GM12892 (cell line): Measurements from ENCODE around the gene SH3RF3.

Source experiments
- DNase-seq: peaks from one replicate; pipeline ENCODE4 v3.0.0; 2011; ENCODE audit not compliant: insufficient read length
- FAIRE-seq: peaks from 2 replicates; lab custom pipeline; 2011; peaks lifted over from hg19 to GRCh38; lab: Jason Lieb, UNC
- POLR2A ChIP-seq: IDR thresholded peaks from 2 replicates; pipeline ENCODE4 v1.6.1; 2011; ENCODE audit warnings: low read depth, low read length, control low read depth
- POLR2AphosphoS5 ChIP-seq: IDR thresholded peaks from 2 replicates; pipeline ENCODE4 v1.6.1; 2011; ENCODE audit warnings: low read depth, low read length, control low read depth
- TAF1 ChIP-seq: IDR thresholded peaks from 2 replicates; pipeline ENCODE4 v1.6.1; 2011; ENCODE audit warnings: low read depth, mild to moderate bottlenecking, control low read depth, low read length, borderline replicate concordance

Gene SH3RF3

DNA sequence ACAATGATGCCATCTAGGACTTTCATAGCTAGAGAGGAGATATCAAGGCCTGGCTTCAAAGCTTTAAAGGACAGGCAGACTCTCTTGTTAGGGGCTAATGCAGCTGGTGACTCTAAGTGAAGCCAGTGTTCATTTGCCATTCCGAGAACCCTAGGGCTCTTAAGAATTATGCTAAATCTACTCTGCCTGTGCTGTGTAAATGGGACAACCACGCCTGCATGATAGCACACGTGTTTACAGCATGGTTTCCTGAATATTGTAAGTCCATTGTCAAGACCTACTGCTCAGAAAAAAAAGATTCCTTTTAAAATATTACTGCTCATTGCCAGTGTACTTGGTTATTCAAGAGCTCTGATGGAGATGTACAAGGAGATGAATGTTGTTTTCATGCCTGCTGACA, 296.4 kb downstream of the SH3RF3 start:
- FAIRE-seq (no peak), DNase-seq (no peak)
- no peak for TF ChIP-seq TAF1
- no peak for TF ChIP-seq POLR2AphosphoS5
- TF ChIP-seq POLR2A, result no peak

DNA sequence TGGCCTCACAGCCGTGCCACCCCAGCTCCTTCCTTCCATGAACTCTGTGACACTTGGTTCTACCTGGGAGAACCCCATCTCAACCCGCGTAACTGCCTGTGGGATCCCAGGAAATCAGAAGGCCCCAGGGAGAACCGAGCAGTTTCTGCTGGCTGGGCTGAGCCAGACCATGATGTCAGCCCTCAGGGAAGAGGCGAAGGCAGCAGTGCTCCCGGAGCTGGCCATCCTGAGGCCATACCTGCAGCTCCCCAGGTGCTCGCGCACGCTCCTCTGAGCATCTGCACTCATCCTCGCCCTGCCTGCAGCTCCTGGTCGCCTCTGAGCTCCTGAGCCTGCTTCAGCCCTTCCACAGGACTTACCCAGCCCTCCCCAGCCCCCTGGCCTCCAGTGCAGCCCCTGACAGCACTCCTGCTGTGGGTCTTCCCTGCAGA, 298.7 kb downstream of the SH3RF3 start:
- no peak for DNase-seq
- TF ChIP-seq TAF1 (no peak), POLR2A (no peak), POLR2AphosphoS5 (no peak)
- FAIRE-seq, result no peak

DNA sequence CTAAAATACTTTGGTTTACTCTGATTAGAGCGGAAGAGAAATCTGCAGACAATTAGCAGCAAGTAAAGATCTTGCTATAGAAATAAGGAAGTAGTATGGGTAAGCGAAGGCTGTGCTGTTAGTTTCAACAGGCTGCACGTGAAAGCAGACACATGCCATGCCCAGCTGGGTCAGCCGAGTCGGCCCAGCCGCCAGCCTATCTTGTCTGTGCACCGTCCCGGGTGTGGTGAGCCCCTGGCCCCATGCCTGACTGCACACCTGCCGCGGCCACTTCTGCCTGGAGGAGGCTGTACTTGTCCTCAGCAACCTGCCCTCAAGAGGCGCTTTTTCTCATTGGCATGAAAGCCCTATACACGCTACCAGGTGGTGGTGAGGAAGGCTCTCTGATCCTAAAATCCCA, 299.3 kb downstream of the SH3RF3 start:
- TF ChIP-seq TAF1 (no peak), POLR2AphosphoS5 (no peak), POLR2A (no peak)
- no peak for DNase-seq
- FAIRE-seq, result no peak

- TF ChIP-seq TAF1 (no peak), POLR2AphosphoS5 (no peak)
- no peak for FAIRE-seq
- DNase-seq, result no peak
These were observed 300.0 kb downstream of the SH3RF3 start for GRCh38 chr2:109428841-109429566.

- TF ChIP-seq POLR2A (no peak), POLR2AphosphoS5 (no peak), TAF1 (no peak)
- no peak for FAIRE-seq
These were observed 300.7 kb downstream of the SH3RF3 start for GRCh38 chr2:109429567-109430328.

DNA sequence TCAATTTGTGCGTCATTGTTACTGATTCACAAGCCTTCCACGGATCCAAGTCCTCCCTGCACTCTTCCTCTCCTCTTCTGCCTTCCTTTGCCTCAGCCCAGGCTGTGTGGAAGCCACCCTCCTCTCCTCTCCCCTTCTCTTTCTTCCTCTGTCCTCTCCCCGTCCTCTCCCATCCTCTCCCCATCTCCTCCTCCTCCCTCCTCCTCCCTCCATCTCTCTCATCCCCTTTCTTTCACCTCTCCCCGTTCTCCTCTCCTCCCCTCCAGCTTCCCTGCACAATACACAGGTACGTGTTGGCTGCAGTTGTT, 301.3 kb downstream of the SH3RF3 start:
- FAIRE-seq, result no peak

More at GRCh38 chr2:109429567-109430328, 300.7 kb downstream of the SH3RF3 start:
- DNase-seq, result no peak

GRCh38 chr2:109432421-109432820, 303.4 kb downstream of the SH3RF3 start:
- DNase-seq, result no peak
- TF ChIP-seq TAF1 (no peak), POLR2AphosphoS5 (no peak), POLR2A (no peak)

More for the DNA sequence above, 301.3 kb downstream of the SH3RF3 start:
- DNase-seq, result no peak
- no peak for TF ChIP-seq POLR2A
- no peak for TF ChIP-seq TAF1
- TF ChIP-seq POLR2AphosphoS5, result no peak

GRCh38 chr2:109433486-109433885, 304.5 kb downstream of the SH3RF3 start:
- FAIRE-seq (no peak), DNase-seq (no peak)
- TF ChIP-seq POLR2AphosphoS5 (no peak), POLR2A (no peak), TAF1 (no peak)

More at GRCh38 chr2:109432421-109432820, 303.4 kb downstream of the SH3RF3 start:
- no peak for FAIRE-seq

DNA sequence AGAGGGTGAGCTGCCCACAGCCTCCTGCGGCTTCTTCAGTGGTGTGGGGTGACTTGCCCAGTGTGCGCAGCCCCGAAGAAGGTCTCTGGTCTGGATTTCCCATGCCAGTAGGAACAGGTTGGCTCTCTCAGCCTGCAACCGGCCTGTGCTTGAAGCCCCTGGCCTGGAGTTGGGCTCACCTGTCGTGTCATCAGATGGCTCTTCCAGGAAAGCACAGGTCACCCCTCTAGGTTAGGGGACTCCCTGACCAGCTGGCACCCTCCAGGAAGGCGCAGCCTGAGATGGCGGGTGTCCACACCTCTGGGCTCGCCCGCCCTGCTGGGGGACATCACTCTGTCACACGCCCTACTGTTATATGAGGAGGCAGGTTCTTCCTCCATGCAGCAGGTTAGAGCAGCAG, 304.9 kb downstream of the SH3RF3 start:
- no peak for FAIRE-seq
- DNase-seq, result no peak
- TF ChIP-seq POLR2AphosphoS5, result no peak
- no peak for TF ChIP-seq POLR2A
- no peak for TF ChIP-seq TAF1

GRCh38 chr2:109434351-109434750, 305.3 kb downstream of the SH3RF3 start:
- DNase-seq, result no peak
- TF ChIP-seq POLR2A (no peak), TAF1 (no peak), POLR2AphosphoS5 (no peak)
- no peak for FAIRE-seq

- no peak for TF ChIP-seq POLR2AphosphoS5
- no peak for TF ChIP-seq POLR2A
- TF ChIP-seq TAF1, result no peak
- DNase-seq (no peak), FAIRE-seq (no peak)
These were observed 306.2 kb downstream of the SH3RF3 start for GRCh38 chr2:109435066-109435690.

DNA sequence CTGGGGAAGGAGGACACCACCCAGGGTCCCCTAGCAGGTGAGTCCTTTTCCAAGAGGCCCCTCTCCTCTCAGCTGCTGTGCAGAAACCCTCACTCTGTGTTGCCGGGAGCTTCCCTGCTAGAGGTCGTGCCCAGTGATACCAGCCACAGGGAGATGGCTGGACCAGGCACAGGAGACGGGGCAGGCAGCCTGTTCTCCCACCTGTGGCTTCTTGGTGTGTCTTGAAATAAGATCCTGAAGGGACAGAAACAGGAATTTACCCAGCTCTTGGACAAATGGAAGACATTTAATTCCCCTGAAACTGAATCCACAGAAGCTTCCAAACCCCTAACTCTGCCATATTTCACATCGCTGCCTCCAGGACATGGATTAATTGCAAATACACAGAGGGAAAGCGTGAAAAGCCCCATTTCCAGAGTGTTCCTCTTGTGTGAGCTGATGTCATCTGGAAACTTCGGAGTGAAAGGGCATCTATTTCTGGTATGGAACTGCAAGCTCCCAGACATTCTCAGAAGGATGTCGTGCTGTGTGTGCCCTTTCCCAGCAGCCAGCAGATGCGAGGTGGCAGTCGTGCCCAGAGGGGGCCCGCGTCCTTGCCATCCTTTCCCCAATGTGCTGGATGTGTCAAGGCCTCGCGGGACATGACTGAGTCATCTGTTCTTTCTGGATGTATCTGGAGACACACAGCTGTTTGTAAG, 307.0 kb downstream of the SH3RF3 start:
- FAIRE-seq, result no peak
- TF ChIP-seq POLR2A, result no peak
- DNase-seq, result no peak
